Endothelial cell of umbilical vein (primary cell): ENCODE measurements around the gene CNOT1. TPM values are rescaled to one million over a fixed set of nuclear protein-coding genes. Genes with fewer than 3 reads are reported as not detected.

Experiments used
- BruUV-seq: library from RNA; stranded (reverse); fragments of 400-500 nt; replicated peaks from 2 replicates; lab custom pipeline; 2021; lab: Mats Ljungman, UMichigan
- CTCF ChIA-PET: fragments of 300-600, 350-600 bp; sonication (Branson Sonifier 250); formaldehyde crosslinking; loops from one replicate; lab custom pipeline; 2021; ENCODE audit warnings: antibody characterized with exemption, inconsistent platforms; lab: Charles Lee
- POLR2A ChIA-PET: fragments of 300-600, 350-600 bp; sonication (Branson Sonifier 250); formaldehyde crosslinking; loops from one replicate; lab custom pipeline; 2021; ENCODE audit warnings: antibody characterized with exemption, inconsistent platforms; lab: Charles Lee
- DNase-seq: peaks from one replicate; pipeline ENCODE4 v3.0.0-alpha.2; 2011; ENCODE audit warnings: low read depth, low spot score
- FAIRE-seq: peaks from 2 replicates; lab custom pipeline; 2011; peaks lifted over from hg19 to GRCh38; lab: Jason Lieb, UNC
- H2AFZ ChIP-seq: 2 replicates; pipeline ENCODE4 v1.6.0; 2012; ENCODE audit warnings: low read depth, low read length, control low read depth, inconsistent platforms
- H3K27ac ChIP-seq: 2 replicates; pipeline ENCODE4 v1.5.1; 2011; ENCODE audit warnings: low read depth, mild to moderate bottlenecking, control low read depth, low read length, moderate library complexity; ENCODE audit not compliant: insufficient read depth
- H3K27me3 ChIP-seq, 2 experiments: 2 replicates each; pipeline versions ENCODE4 v1.6.0 to v1.6.1; 2011; ENCODE audit warnings: low read length in 2 of 2, mixed read lengths in 1 of 2; ENCODE audit not compliant: control insufficient read depth in 2 of 2, insufficient read depth in 2 of 2
- H3K36me3 ChIP-seq, 2 experiments: 2 replicates in 1 of 2; 3 replicates in 1 of 2; pipeline ENCODE4 v1.5.1; 2011; ENCODE audit warnings: low read length in 2 of 2, mild to moderate bottlenecking in 1 of 2, moderate library complexity in 1 of 2; ENCODE audit not compliant: control insufficient read depth in 2 of 2, insufficient read depth in 2 of 2; ENCODE audit errors: extremely low read depth in 1 of 2
- H3K4me1 ChIP-seq: 3 replicates; pipeline ENCODE4 v1.5.1; 2011; ENCODE audit warnings: mild to moderate bottlenecking, low read length; ENCODE audit not compliant: control insufficient read depth, insufficient read depth; ENCODE audit errors: extremely low read depth
- H3K4me2 ChIP-seq: 2 replicates; pipeline ENCODE4 v1.6.1; 2011; ENCODE audit warnings: low read length, control low read depth, mixed read lengths; ENCODE audit not compliant: insufficient read depth
- H3K4me3 ChIP-seq, 3 experiments: fragments of 200-600 bp in 1 of 3; sonication (generic), shearing (Covaris generic) in 1 of 3; replicated peaks in 1 of 3; 2 replicates each; pipeline ENCODE4 v1.5.1; 2011 to 2016; ENCODE audit warnings: control low read depth in 3 of 3, low read length in 3 of 3, mild to moderate bottlenecking in 2 of 3, inconsistent platforms in 1 of 3, low read depth in 1 of 3, moderate library complexity in 1 of 3; ENCODE audit not compliant: insufficient read depth in 1 of 3
- H3K79me2 ChIP-seq: 2 replicates; pipeline ENCODE4 v1.6.0; 2012; ENCODE audit warnings: low read length, inconsistent platforms; ENCODE audit not compliant: control insufficient read depth, insufficient read depth
- H3K9ac ChIP-seq: replicated peaks from 2 replicates; pipeline ENCODE3; 2011; ENCODE audit warnings: low read length, control low read depth; ENCODE audit not compliant: insufficient read depth; ENCODE audit errors: extremely low read depth
- H3K9me1 ChIP-seq: replicated peaks from 3 replicates; pipeline ENCODE4 v1.6.0; 2011; ENCODE audit warnings: mild to moderate bottlenecking, low read length; ENCODE audit not compliant: control insufficient read depth, insufficient read depth; ENCODE audit errors: extremely low read depth
- H3K9me3 ChIP-seq: replicated peaks from 2 replicates; pipeline ENCODE4 v1.5.1; 2012; ENCODE audit warnings: low read length, inconsistent platforms; ENCODE audit not compliant: control insufficient read depth, insufficient read depth
- H4K20me1 ChIP-seq: replicated peaks from 2 replicates; pipeline ENCODE3; 2011; ENCODE audit warnings: mild to moderate bottlenecking, low read length; ENCODE audit not compliant: control insufficient read depth, insufficient read depth; ENCODE audit errors: extremely low read depth
- CTCF ChIP-seq, 2 donors: IDR thresholded peaks; 1 replicate in 1 of 2; 2 replicates in 1 of 2; pipeline ENCODE4 v1.5.1; 2011; ENCODE audit warnings: low read length in 2 of 2, mild to moderate bottlenecking in 2 of 2, moderate library complexity in 2 of 2, control low read depth in 1 of 2, inconsistent platforms in 1 of 2, low read depth in 1 of 2; ENCODE audit not compliant: insufficient read depth in 1 of 2; ENCODE audit errors: extremely low read depth in 1 of 2
- EZH2 ChIP-seq: IDR thresholded peaks from 2 replicates; pipeline ENCODE4 v1.6.1; 2012; ENCODE audit warnings: borderline replicate concordance, low read depth, mild to moderate bottlenecking, moderate library complexity, low read length, inconsistent platforms; ENCODE audit not compliant: severe bottlenecking
- FOS ChIP-seq: IDR thresholded peaks from 2 replicates; pipeline ENCODE4 v1.6.1; 2011; ENCODE audit warnings: mild to moderate bottlenecking, low read length, moderate library complexity, borderline replicate concordance; ENCODE audit not compliant: insufficient read depth
- GATA2 ChIP-seq: IDR thresholded peaks from 2 replicates; pipeline ENCODE4 v1.7.0; 2011; ENCODE audit warnings: low read depth, mild to moderate bottlenecking, moderate library complexity, mixed read lengths, low read length; ENCODE audit not compliant: insufficient read length, insufficient read depth
- JUN ChIP-seq: IDR thresholded peaks from 2 replicates; pipeline ENCODE4 v1.6.1; 2011; ENCODE audit warnings: borderline replicate concordance, low read depth; ENCODE audit not compliant: insufficient read length, insufficient read depth
- MAX ChIP-seq: IDR thresholded peaks from 2 replicates; pipeline ENCODE4 v1.6.1; 2011; ENCODE audit not compliant: insufficient read depth, insufficient read length
- MYC ChIP-seq: IDR thresholded peaks from one replicate; pipeline ENCODE4 v1.6.1; 2011; ENCODE audit warnings: mild to moderate bottlenecking, low read depth, low read length
- POLR2A ChIP-seq: IDR thresholded peaks from 2 replicates; pipeline ENCODE4 v1.6.1; 2012; ENCODE audit warnings: low read depth, mild to moderate bottlenecking, control low read depth, low read length
- POLR2AphosphoS5 ChIP-seq: IDR thresholded peaks from 2 replicates; pipeline ENCODE4 v1.6.1; 2012; ENCODE audit warnings: low read depth, mild to moderate bottlenecking, control low read depth, low read length, moderate library complexity; ENCODE audit not compliant: insufficient read depth
- dilution Hi-C: fragments of 300-500 bp; cut with MboI; formaldehyde crosslinking; loops from one replicate; pipeline ENCODE4 v1.15.0; 2019; ENCODE audit warnings: low sequenced_read_pairs; ENCODE audit not compliant: extremely low pct_ligation_motif_present
- intact Hi-C: fragments of 100-400 bp; cut with micrococcal nuclease; formaldehyde crosslinking; loops from one replicate; pipeline ENCODE4 v1.10.0; 2022
- polyA plus RNA-seq, 4 experiments: library from polyadenylated mRNA; depleted of rRNA in 3 of 4; stranded (reverse) in 3 of 4; unstranded in 1 of 4; fragments of >200 nt; gene quantifications; 2 replicates each; pipeline versions ENCODE4 v1.2.1 to v1.2.3, GENCODE V29; 2011 to 2012; ENCODE audit warnings: missing spikeins in 1 of 4
- total RNA-seq: library from RNA; stranded (reverse); gene quantifications from 2 replicates; pipeline ENCODE4 v1.2.3, GENCODE V29; 2021

CNOT1 gene
- total and polyA plus RNA-seq, 2 donors (not counting 3 experiments of a cell fraction or from before 2014, with no cell fraction given), result 142 to 151 TPM

GRCh38 chr16:58519707-58520106 is 109.9 kb downstream of the CNOT1 start:
- Histone ChIP-seq H3K27ac (no peak overlapping the region), H3K9ac (no peak overlapping the region), H3K4me2 (no peak overlapping the region), H3K4me1 (peaks cover 11% of the 10 kb centered on the region), H4K20me1 (no peaks in the 10 kb centered on the region), H3K9me1 (no peaks in the 10 kb centered on the region), H3K4me3 (no peak overlapping the region), H3K27me3 (no peaks in the 10 kb centered on the region), H2AFZ (no peak overlapping the region), H3K9me3 (no peaks in the 10 kb centered on the region), H3K36me3 (peaks cover 28 to 47% of the 10 kb centered on the region in 2 experiments), H3K79me2 (no peaks in the 10 kb centered on the region)
- intact Hi-C loops (loop anchor here (5.0 kb wide), 1 partner anchor 108 kb away; the partner anchor contains the start of gene CNOT1), dilution Hi-C loops (no loop called here)
- FAIRE-seq (no peak), DNase-seq (no peak)
- POLR2A ChIA-PET, result no interaction called here
- CTCF ChIA-PET, result interaction anchor here (1.3 to 2.0 kb wide), 2 partner anchors 17 to 236 kb away, joined by 3 to 8 read pairs; no protein-coding TSS in a partner anchor
- TF ChIP-seq EZH2, result no peak
- TF ChIP-seq JUN, result no peak
- TF ChIP-seq CTCF (IDR thresholded peaks at IDR 0.05; ENCODE audit: extremely low read depth in 1 of 2, insufficient read depth in 1 of 2, low read depth in 1 of 2, low read length in 2 of 2), result no peak
- TF ChIP-seq MAX, result no peak
- TF ChIP-seq FOS, result no peak
- no peak for TF ChIP-seq POLR2A
- TF ChIP-seq MYC, result no peak
- no peak for TF ChIP-seq GATA2
- no peak for TF ChIP-seq POLR2AphosphoS5
- no TSS peak for BruUV-seq
